ENCODE results near the gene STAC3.

STAC3 gene

GRCh38 chr12:57236201-57236924, 14.6 kb downstream of the STAC3 start:
- in situ Hi-C loops (cut with HindIII; ENCODE audit: low sequenced_read_pairs): no loop called here

DNA sequence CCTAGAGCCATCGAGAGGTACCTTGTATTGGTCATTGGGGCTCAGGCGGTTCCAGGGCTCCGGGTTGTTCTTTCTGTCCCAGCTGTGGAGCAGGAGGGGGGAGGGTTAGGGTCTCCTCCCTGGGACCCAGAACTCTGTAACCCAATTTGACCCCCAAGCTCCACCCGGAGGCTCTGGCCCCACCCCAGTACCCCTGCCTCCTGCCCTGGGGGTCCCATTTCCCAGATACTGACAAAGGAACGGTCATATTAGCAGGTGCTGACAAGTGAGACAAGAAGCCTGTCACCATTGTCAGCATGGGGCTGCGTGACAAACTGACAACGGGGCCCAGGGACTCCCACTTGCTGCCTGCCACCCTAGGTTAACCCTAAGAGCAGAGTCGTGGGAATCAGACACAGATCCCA, 15.3 kb downstream of the STAC3 start:
- in situ Hi-C loops (cut with HindIII; ENCODE audit: low sequenced_read_pairs): no loop called here

GRCh38 chr12:57235017-57235727, 15.8 kb downstream of the STAC3 start:
- in situ Hi-C loops (cut with HindIII; ENCODE audit: low sequenced_read_pairs): no loop called here

DNA sequence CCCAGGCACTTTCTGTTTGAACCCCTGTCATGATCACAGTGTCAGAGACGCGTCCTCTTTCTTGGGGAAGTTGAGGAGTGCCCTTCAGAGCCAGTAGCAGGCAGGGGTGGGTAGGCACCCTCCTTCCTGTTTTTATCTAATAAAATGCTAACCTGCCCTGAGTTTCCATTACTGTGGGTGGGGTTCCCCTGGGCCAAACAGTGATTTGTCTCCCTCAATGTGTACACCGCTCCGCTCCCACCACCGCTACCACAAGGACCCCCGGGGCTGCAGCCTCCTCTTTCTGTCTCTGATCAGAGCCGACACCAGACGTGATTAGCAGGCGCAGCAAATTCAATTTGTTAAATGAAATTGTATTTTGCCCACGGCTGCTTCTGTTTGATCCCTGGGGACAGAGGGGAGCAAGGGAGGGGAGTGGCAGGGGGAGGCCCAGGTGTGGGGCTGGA, 16.4 kb downstream of the STAC3 start:
- in situ Hi-C loops (cut with HindIII; ENCODE audit: low sequenced_read_pairs): no loop called here

DNA sequence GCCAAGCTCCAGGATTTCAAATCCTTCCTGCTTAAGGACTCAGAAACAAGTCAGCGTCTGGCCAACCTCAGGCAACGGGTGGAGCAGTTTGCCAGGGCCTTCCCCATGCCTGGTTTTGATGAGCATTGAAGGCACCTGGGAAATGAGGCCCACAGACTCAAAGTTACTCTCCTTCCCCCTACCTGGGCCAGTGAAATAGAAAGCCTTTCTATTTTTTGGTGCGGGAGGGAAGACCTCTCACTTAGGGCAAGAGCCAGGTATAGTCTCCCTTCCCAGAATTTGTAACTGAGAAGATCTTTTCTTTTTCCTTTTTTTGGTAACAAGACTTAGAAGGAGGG, 16.8 kb downstream of the STAC3 start:
- in situ Hi-C loops (cut with HindIII; ENCODE audit: low sequenced_read_pairs): no loop called here

GRCh38 chr12:57233357-57234232, 17.4 kb downstream of the STAC3 start:
- in situ Hi-C loops (cut with HindIII; ENCODE audit: low sequenced_read_pairs): no loop called here

DNA sequence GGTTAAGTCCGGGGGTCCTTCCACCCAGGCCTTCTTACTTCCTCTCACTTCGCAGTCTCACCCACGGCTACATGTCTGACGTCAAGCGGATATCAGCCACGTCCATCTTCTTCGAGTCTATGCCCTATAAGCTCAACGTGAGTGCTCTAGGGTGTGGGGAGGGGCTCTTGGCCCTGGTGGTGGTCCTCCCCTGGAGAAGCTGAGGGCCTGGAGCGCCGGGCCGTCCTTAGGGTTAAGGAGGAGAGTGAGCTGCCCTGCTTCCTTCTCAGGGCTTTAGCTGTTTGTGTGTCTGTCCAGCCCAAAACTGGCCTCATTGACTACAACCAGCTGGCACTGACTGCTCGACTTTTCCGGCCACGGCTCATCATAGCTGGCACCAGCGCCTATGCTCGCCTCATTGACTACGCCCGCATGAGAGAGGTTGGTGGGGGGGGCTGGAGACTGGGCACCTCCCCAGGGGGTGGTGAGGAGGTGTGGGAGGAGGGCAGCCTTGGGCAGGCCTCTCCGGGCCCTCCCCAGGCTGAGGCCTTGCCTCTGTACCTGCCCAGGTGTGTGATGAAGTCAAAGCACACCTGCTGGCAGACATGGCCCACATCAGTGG, 18.7 kb downstream of the STAC3 start:
- in situ Hi-C loops (cut with HindIII; ENCODE audit: low sequenced_read_pairs): no loop called here

DNA sequence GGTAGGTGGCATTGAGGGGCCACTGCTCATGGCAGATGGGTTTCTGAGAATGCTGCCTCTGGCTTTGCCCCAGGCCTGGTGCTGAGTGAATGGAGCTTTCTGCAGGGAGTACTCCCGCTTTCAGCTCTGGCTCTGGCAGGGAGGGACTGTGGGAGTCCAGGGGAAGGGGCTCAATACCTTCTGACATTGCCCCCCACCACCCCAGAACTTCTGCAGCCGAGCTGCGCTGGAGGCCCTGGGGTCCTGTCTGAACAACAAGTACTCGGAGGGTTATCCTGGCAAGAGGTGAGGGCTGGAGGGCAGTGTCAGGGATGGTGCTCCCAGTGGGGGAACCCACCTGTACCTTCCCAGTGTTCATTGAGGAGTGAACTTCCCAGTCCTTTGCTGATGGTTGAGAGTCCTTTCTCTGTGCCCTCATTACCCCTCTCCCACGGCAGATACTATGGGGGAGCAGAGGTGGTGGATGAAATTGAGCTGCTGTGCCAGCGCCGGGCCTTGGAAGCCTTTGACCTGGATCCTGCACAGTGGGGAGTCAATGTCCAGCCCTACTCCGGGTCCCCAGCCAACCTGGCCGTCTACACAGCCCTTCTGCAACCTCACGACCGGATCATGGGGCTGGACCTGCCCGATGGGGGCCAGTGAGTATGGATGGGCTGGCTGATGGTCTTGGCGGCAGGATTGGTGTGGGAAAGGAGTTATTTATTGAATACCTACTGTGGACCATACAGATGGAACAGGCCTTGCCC, 19.5 kb downstream of the STAC3 start:
- in situ Hi-C loops (cut with HindIII; ENCODE audit: low sequenced_read_pairs): no loop called here

DNA sequence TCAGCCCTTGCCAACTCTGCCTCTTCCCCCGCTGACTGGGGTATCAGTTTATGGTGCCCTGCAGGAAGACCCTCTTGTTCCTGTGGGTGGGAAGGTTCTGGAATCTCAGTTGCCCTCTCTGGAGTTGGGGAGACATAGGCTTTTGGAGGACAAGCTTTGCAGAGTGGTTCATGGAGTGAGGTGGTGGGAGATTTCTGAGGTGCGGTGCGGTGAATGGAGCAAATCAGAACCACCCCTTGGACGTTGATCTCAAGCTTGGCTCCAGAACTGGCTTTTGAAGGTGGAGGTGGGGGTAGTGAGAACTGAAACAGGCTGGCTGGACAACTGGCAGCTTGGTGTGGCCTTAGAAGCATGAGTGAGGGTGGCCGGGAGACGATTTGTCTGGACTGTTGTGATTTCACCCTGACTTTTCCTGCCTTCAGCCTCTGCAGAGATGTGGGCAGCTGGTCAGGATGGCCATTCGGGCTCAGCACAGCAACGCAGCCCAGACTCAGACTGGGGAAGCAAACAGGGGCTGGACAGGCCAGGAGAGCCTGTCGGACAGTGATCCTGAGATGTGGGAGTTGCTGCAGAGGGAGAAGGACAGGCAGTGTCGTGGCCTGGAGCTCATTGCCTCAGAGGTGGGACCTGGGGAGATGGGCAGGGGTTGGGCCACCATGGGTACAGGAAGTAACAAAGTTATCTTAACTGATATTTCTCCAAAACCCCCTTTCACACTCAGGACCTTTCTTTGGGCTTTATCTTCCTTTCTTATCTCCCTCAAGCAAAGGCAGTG, 20.4 kb downstream of the STAC3 start:
- in situ Hi-C loops (cut with HindIII; ENCODE audit: low sequenced_read_pairs): no loop called here

DNA sequence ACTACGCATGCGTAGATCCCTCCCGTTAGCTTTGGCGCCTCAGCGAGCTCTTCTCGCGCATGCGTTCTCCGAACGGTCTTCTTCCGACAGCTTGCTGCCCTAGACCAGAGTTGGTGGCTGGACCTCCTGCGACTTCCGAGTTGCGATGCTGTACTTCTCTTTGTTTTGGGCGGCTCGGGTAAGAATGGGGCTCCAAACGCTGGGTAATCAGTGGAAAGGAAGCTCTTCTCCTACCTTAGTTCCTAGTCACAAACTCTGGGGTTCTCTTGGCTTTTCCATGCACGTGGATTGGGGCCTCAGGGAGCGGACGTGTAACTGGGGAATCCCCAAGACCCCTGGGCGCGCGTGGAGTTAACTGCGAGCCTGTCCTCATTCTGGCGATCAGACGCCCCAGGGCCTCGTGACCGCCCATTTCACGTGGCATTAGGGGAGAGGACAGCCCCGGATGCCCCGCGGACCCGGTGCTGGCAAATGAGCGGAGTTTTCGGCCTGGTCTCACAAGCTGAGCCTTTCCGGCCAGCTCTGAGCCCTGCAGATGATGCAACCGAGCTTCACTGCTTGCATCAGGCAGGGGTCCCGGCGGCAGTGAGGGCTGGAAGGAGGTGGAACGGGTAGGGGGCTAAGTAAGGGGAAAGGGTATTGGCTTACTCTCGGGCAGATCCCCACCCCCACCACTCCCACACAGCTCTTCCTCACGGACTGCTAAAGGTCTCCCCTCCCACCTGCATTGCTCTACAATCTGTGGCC, 21.2 kb downstream of the STAC3 start, which contains the start of gene SHMT2:
Gene SHMT2, plus strand, starts transcription at position 78 of the 747 bp plus-strand sequence. Its CDS starts 68 bp downstream, at position 146.
- in situ Hi-C loops (cut with HindIII; ENCODE audit: low sequenced_read_pairs): no loop called here

DNA sequence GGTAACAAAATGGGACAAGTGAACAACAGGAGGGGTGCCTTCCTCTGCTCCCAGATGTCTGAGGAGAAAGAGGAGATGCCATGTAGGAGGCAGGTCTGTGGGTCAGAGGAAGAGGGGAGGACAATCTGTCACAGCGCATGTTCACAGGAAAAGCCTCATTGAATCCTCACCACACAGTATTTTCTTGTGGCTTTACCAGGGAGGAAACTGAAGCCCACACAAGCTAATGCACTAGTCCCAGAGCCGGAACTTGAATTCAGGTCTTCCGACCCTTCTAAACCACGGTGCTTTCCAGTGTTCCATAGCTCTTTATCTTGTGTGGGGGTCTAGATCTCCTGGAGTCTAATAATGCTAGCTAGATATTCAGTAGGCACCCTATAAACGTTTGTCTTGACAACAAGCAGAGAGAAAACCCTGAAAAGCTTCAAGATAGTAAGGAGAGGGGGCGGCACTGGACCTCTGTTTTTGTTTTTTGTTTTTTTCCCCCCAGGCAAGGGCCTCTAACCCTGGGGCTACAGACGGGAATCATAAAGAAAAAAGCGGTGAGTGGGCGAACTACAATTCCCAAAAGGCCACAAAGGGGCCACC, 21.8 kb downstream of the STAC3 start:
- in situ Hi-C loops (cut with HindIII; ENCODE audit: low sequenced_read_pairs): no loop called here

DNA sequence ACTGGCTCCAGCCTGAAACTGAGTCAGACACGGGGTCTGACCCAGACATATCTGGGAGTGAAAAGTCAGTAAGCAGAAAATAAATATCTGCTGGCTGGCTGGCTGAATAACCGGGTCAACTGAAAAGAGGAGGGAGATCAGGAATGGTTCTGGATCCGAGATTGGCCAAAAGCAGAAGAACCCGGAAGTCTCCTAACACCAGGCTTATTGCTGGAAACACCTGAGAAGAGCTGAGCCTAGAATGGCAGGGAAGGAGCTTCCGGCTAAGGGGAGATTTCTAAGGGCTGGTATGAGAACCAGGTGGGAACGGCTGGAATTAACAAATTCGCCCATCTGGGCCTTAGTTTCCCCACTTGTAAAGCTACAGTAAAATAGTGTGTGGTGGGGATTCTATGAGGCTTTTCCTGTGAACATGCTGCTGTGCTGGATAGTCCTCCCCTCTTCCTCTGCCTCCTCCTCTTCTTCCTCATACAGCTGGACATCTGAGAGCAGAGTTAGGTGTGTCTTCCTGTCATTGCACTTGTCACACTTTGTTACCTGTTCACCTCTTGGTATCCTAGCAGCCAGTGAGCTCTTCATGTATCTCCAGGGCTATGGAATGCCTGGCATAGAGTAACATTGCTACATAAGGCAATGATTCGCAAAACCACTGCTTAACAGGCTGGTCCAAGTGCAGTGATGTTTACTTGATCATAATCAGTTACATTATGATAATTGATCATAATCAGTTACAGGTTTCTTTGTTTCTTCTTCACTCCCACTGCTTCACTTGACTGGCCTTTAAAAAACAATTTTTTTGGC, 23.5 kb downstream of the STAC3 start:
- in situ Hi-C loops (cut with HindIII; ENCODE audit: low sequenced_read_pairs): no loop called here

DNA sequence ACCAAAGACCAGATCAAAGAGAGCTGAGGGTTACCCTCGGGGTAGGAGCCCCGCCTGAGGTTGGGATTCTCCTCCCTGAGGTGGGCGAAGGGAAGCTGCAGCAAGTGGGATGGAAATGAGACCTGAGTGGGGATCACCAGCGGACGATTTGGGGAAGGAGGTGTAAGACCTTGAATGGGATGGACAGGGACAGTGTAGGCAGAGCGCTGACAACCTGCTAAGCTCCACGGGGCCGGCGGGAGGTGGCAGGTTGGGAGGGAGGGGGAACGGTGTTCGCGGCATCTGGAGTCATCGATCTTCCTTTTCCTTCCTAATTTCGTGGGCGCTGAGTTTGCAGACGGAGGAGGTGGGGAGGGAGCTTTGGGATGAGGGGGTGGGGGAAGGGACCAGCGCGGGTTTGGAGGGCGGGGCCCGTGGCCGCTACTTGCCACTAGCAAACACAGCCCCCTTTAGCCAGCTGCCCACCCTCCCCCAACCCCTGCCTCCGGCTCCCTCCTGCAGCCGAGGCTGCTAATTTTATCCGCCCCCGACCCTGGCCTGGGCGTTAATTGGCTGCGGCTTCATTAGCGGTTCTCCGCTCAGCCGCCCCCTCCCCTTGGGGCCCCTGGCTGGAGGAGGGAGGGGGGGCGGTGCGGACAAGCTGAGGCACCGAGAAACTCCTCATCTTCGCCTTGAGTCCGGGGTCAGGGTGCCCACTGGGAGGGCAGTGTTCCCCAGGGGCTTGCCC, 24.2 kb downstream of the STAC3 start:
- in situ Hi-C loops (cut with HindIII; ENCODE audit: low sequenced_read_pairs): no loop called here

DNA sequence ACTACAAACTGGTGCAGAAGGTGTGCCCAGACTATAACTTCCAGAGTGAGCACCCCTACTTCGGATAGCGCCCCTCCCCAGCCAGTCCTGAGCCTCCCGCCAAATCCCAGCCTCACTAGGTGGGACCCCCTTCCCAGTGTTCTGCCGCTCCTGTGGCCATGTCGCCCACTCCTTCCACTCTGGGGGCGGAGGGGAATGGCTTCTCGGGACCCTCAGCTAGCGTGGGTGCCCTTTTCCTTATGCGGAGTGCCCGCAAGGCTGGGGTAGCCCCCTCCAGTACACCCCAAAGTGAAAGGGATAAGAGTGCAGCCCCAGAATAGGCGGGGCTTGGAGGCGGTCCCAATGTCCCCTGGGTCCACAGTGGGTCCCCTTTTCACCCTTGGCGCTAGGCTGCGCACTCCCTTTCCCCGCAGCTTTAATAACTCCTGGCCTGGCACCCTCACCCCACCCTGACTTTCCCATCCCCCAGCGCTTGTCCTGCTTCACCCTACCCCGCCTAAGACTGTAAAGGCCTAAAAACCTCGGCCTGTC, 25.2 kb downstream of the STAC3 start:
- in situ Hi-C loops (cut with HindIII; ENCODE audit: low sequenced_read_pairs): no loop called here

- in situ Hi-C loops (cut with HindIII; ENCODE audit: low sequenced_read_pairs): no loop called here
Observed at GRCh38 chr12:57224973-57225679, 25.9 kb downstream of the STAC3 start.

- in situ Hi-C loops (cut with HindIII; ENCODE audit: low sequenced_read_pairs): no loop called here
Observed at GRCh38 chr12:57224278-57224972, 26.6 kb downstream of the STAC3 start.
